ENCODE data around the gene U2AF1. TPM values are rescaled to one million over a fixed set of nuclear protein-coding genes. Genes with fewer than 3 reads are reported as not detected.
"Not testable (repeated sequence)": the region's sequence is repeated elsewhere in the genome, so short reads cannot be mapped to it uniquely, and the experiment has no call there.

The U2AF1 gene
- total RNA-seq, 2 donors from 2014 or later, result 33.4 to 40.9 TPM

DNA sequence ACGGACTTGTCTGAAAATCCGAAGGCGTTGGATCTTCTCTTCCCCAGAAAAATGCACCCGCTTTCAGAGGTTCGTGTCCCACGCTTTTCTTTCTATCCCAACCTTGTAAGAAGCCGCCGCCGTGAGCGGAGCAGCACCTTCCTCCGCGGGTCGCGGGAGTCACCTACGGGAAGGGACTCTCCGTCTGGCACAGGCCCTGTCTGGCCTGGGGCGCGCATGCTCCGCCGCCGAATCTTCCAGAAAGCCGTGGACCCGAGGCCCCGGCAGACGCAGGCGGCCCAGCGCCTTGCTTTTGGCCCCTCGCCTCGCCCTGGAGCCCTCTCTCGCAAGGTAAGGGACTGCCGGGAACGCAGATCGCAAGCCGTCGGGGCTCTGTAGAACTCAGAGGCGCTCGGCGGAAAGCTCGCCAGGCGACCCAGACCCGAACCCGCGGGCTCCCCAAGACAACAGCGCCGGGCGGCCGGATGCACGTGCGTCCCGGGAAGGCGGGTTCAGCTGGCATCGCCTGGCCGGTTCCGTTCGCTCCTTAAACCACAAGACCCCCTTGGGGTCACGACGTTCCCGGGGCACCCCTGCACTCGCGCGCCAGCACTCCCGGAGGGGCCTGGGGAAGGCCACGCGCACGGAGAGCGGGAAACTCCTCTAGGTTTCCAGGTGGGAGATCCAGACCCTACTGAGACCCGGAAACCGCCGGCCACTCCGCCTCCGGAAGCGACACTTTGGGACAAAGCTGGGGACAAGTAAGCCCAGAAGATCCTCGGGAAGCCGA is 32.8 kb downstream of the U2AF1 start:
- H3K9me3 ChIP-seq; H3K4me3 ChIP-seq; intact Hi-C loops (cut with DNase I); H3K27ac ChIP-seq; H3K36me3 ChIP-seq; H3K27me3 ChIP-seq (replicated peaks; ENCODE audit: insufficient read depth); H3K4me1 ChIP-seq (replicated peaks); DNase-seq (ENCODE audit: low spot score): not testable (repeated sequence)
- WGBS, result no CpG with 5 or more reads among the region's 74 CpGs

DNA sequence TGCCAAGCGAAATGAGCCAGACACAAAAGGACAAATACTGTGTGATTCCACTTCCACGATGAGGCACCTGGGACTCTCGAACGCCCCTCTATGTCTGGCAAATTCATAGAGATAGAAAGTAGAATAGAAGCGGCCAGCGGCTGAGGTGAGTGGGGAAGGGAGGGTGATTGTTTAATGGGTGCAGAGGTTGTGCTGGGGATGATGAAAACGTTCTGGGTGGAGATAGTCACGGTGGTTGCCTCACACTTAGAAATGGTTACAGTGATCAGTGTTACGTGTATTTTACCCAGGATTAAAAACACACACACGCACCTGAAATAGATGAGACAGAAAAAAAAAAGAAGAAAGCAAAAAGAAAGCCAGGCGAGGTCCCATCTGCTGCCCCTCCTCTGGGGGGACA is 34.6 kb downstream of the U2AF1 start:
- intact Hi-C loops (cut with DNase I); H3K27me3 ChIP-seq (replicated peaks; ENCODE audit: insufficient read depth); H3K4me1 ChIP-seq (replicated peaks); H3K4me3 ChIP-seq; H3K36me3 ChIP-seq; H3K9me3 ChIP-seq; DNase-seq (ENCODE audit: low spot score); H3K27ac ChIP-seq: not testable (repeated sequence)
- no CpG with 5 or more reads among the region's 11 CpGs for WGBS

GRCh38 chr21:43069682-43070081 is 37.7 kb downstream of the U2AF1 start:
- H3K36me3 ChIP-seq; intact Hi-C loops (cut with DNase I); H3K27ac ChIP-seq; H3K27me3 ChIP-seq (replicated peaks; ENCODE audit: insufficient read depth); DNase-seq (ENCODE audit: low spot score); H3K9me3 ChIP-seq; H3K4me1 ChIP-seq (replicated peaks); H3K4me3 ChIP-seq: not testable (repeated sequence)
- no CpG with 5 or more reads among the region's 10 CpGs for WGBS

- H3K4me3 ChIP-seq; DNase-seq (ENCODE audit: low spot score); H3K27ac ChIP-seq; H3K9me3 ChIP-seq; H3K27me3 ChIP-seq (replicated peaks; ENCODE audit: insufficient read depth); H3K36me3 ChIP-seq; H3K4me1 ChIP-seq (replicated peaks); intact Hi-C loops (cut with DNase I): not testable (repeated sequence)
- 97% methylated on average over 4 of the region's 12 CpGs for WGBS
Observed at GRCh38 chr21:43068065-43068464, 39.3 kb downstream of the U2AF1 start.

GRCh38 chr21:43066690-43067089 is 40.7 kb downstream of the U2AF1 start:
- H3K27me3 ChIP-seq (replicated peaks; ENCODE audit: insufficient read depth); H3K9me3 ChIP-seq; H3K4me3 ChIP-seq; H3K36me3 ChIP-seq; H3K4me1 ChIP-seq (replicated peaks); intact Hi-C loops (cut with DNase I); DNase-seq (ENCODE audit: low spot score); H3K27ac ChIP-seq: not testable (repeated sequence)
- WGBS, result 87% methylated on average over 8 of the region's 12 CpGs

- H3K4me1 ChIP-seq (replicated peaks); H3K27me3 ChIP-seq (replicated peaks; ENCODE audit: insufficient read depth); H3K27ac ChIP-seq; H3K36me3 ChIP-seq; H3K4me3 ChIP-seq; intact Hi-C loops (cut with DNase I); DNase-seq (ENCODE audit: low spot score); H3K9me3 ChIP-seq: not testable (repeated sequence)
- WGBS, result 100% methylated on average over 1 of the region's 30 CpGs
Observed at GRCh38 chr21:43065991-43066390, 41.4 kb downstream of the U2AF1 start.

DNA sequence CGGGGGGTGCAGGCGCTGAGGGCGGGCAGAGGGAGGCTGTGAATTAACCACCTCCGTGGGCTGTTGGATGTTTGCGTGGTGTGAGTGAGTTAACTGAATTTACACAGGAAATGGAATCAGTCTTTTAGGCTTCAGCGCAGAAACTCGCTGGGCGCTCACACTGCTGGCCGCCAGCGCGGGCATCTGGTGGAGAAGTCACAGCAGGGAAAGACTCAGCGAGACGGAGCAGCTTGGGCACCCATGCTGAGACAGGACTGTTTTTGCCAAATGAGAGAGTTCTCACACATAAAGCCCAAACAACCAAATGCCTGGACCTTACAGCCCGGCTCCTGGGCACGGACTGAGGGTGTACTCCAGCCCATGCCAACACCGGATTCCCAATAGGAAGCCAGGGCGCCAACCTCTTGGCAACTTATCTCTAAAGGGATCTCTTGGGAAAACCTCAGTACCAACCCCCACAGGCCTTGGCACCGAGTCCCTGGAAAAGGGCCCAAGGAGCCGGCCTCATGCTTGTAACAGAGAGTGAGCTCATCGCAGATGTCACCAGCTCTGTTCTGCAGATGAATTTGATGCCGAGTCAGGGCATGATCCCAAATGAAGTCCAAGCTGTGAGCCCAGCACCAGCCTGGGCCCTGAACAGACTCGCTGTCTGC is 43.0 kb downstream of the U2AF1 start:
- H3K27me3 ChIP-seq (replicated peaks; ENCODE audit: insufficient read depth); H3K9me3 ChIP-seq; H3K27ac ChIP-seq; H3K4me3 ChIP-seq; H3K36me3 ChIP-seq; intact Hi-C loops (cut with DNase I); DNase-seq (ENCODE audit: low spot score); H3K4me1 ChIP-seq (replicated peaks): not testable (repeated sequence)
- no CpG with 5 or more reads among the region's 22 CpGs for WGBS

GRCh38 chr21:43062955-43063664 is 44.3 kb downstream of the U2AF1 start:
- H3K27me3 ChIP-seq (replicated peaks; ENCODE audit: insufficient read depth); H3K9me3 ChIP-seq; DNase-seq (ENCODE audit: low spot score); intact Hi-C loops (cut with DNase I); H3K4me1 ChIP-seq (replicated peaks); H3K27ac ChIP-seq; H3K36me3 ChIP-seq; H3K4me3 ChIP-seq: not testable (repeated sequence)
- no CpG with 5 or more reads among the region's 28 CpGs for WGBS

- intact Hi-C loops (cut with DNase I); H3K27ac ChIP-seq; H3K36me3 ChIP-seq; DNase-seq (ENCODE audit: low spot score); H3K27me3 ChIP-seq (replicated peaks; ENCODE audit: insufficient read depth); H3K9me3 ChIP-seq; H3K4me1 ChIP-seq (replicated peaks); H3K4me3 ChIP-seq: not testable (repeated sequence)
- no CpG with 5 or more reads among the region's 13 CpGs for WGBS
Observed at GRCh38 chr21:43053112-43053511, 54.3 kb downstream of the U2AF1 start.

GRCh38 chr21:43045876-43046821 is 61.2 kb downstream of the U2AF1 start:
- DNase-seq (ENCODE audit: low spot score); H3K9me3 ChIP-seq; H3K27ac ChIP-seq; H3K4me3 ChIP-seq; intact Hi-C loops (cut with DNase I); H3K36me3 ChIP-seq; H3K27me3 ChIP-seq (replicated peaks; ENCODE audit: insufficient read depth); H3K4me1 ChIP-seq (replicated peaks): not testable (repeated sequence)
- WGBS, result 67% methylated on average over 6 of the region's 21 CpGs

GRCh38 chr21:43045165-43045875 is 62.0 kb downstream of the U2AF1 start:
- H3K27me3 ChIP-seq (replicated peaks; ENCODE audit: insufficient read depth); H3K36me3 ChIP-seq; H3K27ac ChIP-seq; DNase-seq (ENCODE audit: low spot score); H3K4me3 ChIP-seq; intact Hi-C loops (cut with DNase I); H3K4me1 ChIP-seq (replicated peaks); H3K9me3 ChIP-seq: not testable (repeated sequence)
- WGBS, result 50% methylated on average over 5 of the region's 17 CpGs

Data from prostate gland (tissue), 2 donors.